H1 (cell line): ENCODE data around the gene FAM53B.

Experiments used
- CTBP2 ChIP-seq: IDR thresholded peaks from 2 replicates; pipeline ENCODE4 v1.7.0; 2011; ENCODE audit warnings: borderline replicate concordance, mild to moderate bottlenecking, moderate library complexity, mixed read lengths, low read length; ENCODE audit not compliant: insufficient read depth, insufficient read length
- CTCF ChIP-seq, 3 experiments: IDR thresholded peaks; 1 replicate in 2 of 3; 2 replicates in 1 of 3; pipeline versions ENCODE4 v1.5.1 to v1.6.1; 2011; ENCODE audit warnings: low read length in 3 of 3, mild to moderate bottlenecking in 3 of 3, inconsistent platforms in 2 of 3, low read depth in 1 of 3, moderate library complexity in 1 of 3; ENCODE audit not compliant: insufficient read depth in 1 of 3; ENCODE audit errors: control extremely low read depth in 1 of 3
- GABPA ChIP-seq: IDR thresholded peaks from 2 replicates; pipeline ENCODE4 v1.6.1; 2011; ENCODE audit warnings: mild to moderate bottlenecking, low read length, moderate library complexity, borderline replicate concordance; ENCODE audit not compliant: insufficient read depth
- GTF2F1 ChIP-seq: IDR thresholded peaks from 2 replicates; pipeline ENCODE4 v1.6.1; 2012; ENCODE audit warnings: low read depth, low read length, improper control_type of control experiment, borderline replicate concordance
- KDM4A ChIP-seq: IDR thresholded peaks from one replicate; pipeline ENCODE4 v1.7.1; 2012; ENCODE audit warnings: low read depth, mild to moderate bottlenecking, moderate library complexity, low read length, inconsistent platforms; ENCODE audit not compliant: severe bottlenecking
- NRF1 ChIP-seq: IDR thresholded peaks from 2 replicates; pipeline ENCODE4 v1.6.1; 2011; ENCODE audit warnings: mild to moderate bottlenecking, low read depth, low read length, improper control_type of control experiment
- POLR2A ChIP-seq, 2 experiments: IDR thresholded peaks; 1 replicate in 1 of 2; 2 replicates in 1 of 2; pipeline ENCODE4 v1.6.1; 2011; ENCODE audit warnings: low read depth in 2 of 2, low read length in 2 of 2, mild to moderate bottlenecking in 2 of 2; ENCODE audit errors: control extremely low read depth in 1 of 2
- TAF1 ChIP-seq: IDR thresholded peaks from 2 replicates; pipeline ENCODE4 v1.6.1; 2011; ENCODE audit warnings: mild to moderate bottlenecking, low read depth, low read length
- USF2 ChIP-seq: IDR thresholded peaks from 2 replicates; pipeline ENCODE4 v1.6.1; 2011; ENCODE audit warnings: low read length, improper control_type of control experiment

- TF ChIP-seq USF2, result no peak
- TF ChIP-seq CTCF (IDR thresholded peaks at IDR 0.05; ENCODE audit: control extremely low read depth in 1 of 3, insufficient read depth in 1 of 3, low read depth in 1 of 3, low read length in 3 of 3), result no peak
- no peak for TF ChIP-seq GTF2F1
- TF ChIP-seq GABPA, result no peak
- TF ChIP-seq NRF1, result no peak
- no peak for TF ChIP-seq TAF1
- TF ChIP-seq KDM4A, result no peak
- no peak for TF ChIP-seq CTBP2
- no peak for TF ChIP-seq POLR2A (IDR thresholded peaks at IDR 0.05; ENCODE audit: control extremely low read depth in 1 of 2, low read depth in 2 of 2, low read length in 2 of 2)
Measured at GRCh38 chr10:124670849-124671248, 73.3 kb downstream of the FAM53B start.
